Muscle layer of colon (tissue), 2 donors: ENCODE measurements around the gene SDHD.

Experiments
- H3K27ac ChIP-seq: one replicate; pipeline ENCODE4 v1.7.0; 2013; ENCODE audit warnings: low read depth, mild to moderate bottlenecking, low read length, moderate library complexity
- H3K27me3 ChIP-seq, 2 donors: one replicate each; pipeline ENCODE4 v1.7.0; 2013; ENCODE audit warnings: low read length in 2 of 2, mild to moderate bottlenecking in 2 of 2; ENCODE audit not compliant: insufficient read depth in 2 of 2, control insufficient read depth in 1 of 2
- H3K36me3 ChIP-seq: one replicate; pipeline ENCODE4 v1.7.0; 2013; ENCODE audit warnings: mild to moderate bottlenecking, low read length; ENCODE audit not compliant: insufficient read depth
- H3K4me1 ChIP-seq: one replicate; pipeline ENCODE4 v1.7.0; 2013; ENCODE audit warnings: mild to moderate bottlenecking, low read length; ENCODE audit not compliant: insufficient read depth
- H3K4me3 ChIP-seq, 2 donors: one replicate each; pipeline ENCODE4 v1.7.0; 2013; ENCODE audit warnings: low read length in 2 of 2, low read depth in 1 of 2, mild to moderate bottlenecking in 1 of 2, moderate library complexity in 1 of 2
- H3K9ac ChIP-seq: one replicate; pipeline ENCODE4 v1.7.0; 2013; ENCODE audit warnings: low read length
- H3K9me3 ChIP-seq: one replicate; pipeline ENCODE4 v1.7.0; 2013; ENCODE audit warnings: mild to moderate bottlenecking, low read length
- donor health status: abdominal sarcoma.
- donor health status: Adenocarcinoma of cecum.

Gene SDHD

GRCh38 chr11:112106070-112106469 is 19.4 kb downstream of the SDHD start:
- Histone ChIP-seq H3K4me3 (no peak overlapping the region), H3K27me3 (no peaks in the 10 kb centered on the region), H3K36me3 (no peaks in the 10 kb centered on the region), H3K4me1 (no peaks in the 10 kb centered on the region), H3K9ac (no peak overlapping the region), H3K9me3 (no peaks in the 10 kb centered on the region), H3K27ac (no peak overlapping the region)

DNA sequence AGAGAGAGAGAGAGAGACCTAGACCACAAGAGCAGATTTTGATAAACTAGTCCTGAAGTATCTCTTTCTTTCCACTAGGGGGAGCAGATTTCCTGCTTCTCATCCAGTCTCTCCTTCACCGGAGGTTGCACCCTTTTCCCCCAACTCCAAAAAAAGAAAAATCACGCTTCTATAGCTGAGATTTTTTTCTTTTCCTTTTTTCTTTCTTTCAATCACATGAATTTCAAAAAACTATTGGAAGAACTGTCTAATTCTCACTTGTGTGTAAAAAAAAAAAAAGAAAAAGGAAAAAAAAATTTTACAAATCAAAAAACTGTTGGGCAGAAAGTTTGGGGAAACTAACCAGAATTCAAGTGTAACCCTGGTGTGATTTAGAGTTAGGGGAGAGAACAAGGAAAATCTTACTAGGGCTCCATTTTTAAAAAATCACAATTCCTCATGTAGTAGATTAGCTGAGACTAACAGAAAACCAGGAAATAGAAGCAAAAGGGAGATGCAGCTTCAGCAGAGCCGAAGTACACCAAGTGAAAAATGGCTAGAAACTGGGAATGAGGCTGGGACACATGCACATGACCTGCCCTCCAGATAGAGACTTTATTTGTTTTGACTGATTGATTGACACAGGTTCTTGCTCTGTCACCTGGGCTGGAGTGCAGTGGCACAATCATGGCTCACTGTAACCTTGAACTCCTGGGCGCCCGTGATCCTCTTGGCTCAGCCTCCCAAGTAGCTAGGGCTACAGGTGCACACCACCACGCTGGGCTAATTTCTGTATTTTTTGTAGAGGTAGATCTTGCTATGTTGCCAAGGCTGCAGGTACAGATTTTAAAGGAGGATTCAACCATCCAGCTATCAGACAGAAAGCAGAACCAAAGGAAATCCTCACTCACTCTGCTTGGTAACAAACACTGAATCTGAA is 27.1 kb downstream of the SDHD start:
- no peak overlapping the region for H3K9ac ChIP-seq

DNA sequence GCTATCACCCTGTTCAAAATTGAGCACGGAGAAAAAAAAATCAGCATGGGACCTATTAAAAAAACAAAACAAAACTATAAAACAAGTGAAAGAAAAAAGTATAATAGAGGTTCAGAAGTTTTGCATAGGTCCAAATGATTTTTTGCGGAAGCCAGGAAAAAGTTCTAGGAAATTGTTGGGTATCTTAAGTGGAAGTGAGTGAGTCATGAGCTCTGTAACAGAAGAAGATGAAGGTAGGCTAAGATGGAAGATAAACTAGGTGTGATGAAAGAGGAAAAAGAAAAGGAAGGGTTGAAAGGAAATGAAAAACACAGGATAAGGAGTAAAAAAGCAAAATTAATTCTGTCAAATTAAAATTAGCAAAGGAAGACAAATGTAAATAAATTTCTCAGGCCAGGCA is 27.8 kb downstream of the SDHD start:
- Histone ChIP-seq H3K4me1 (no peaks in the 10 kb centered on the region), H3K9ac (no peak overlapping the region), H3K4me3 (no peak overlapping the region), H3K27ac (no peak overlapping the region), H3K36me3 (no peaks in the 10 kb centered on the region), H3K27me3 (no peaks in the 10 kb centered on the region), H3K9me3 (no peaks in the 10 kb centered on the region)

More for the DNA sequence above, 27.1 kb downstream of the SDHD start:
- H3K4me1 ChIP-seq, result no peaks in the 10 kb centered on the region
- no peaks in the 10 kb centered on the region for H3K9me3 ChIP-seq
- no peaks in the 10 kb centered on the region for H3K27me3 ChIP-seq
- H3K36me3 ChIP-seq, result no peaks in the 10 kb centered on the region
- H3K27ac ChIP-seq, result no peak overlapping the region
- no peak overlapping the region for H3K4me3 ChIP-seq

GRCh38 chr11:112115386-112115785 is 28.7 kb downstream of the SDHD start:
- Histone ChIP-seq H3K9me3 (no peaks in the 10 kb centered on the region), H3K36me3 (no peaks in the 10 kb centered on the region), H3K4me3 (no peak overlapping the region), H3K27ac (no peak overlapping the region), H3K9ac (no peak overlapping the region), H3K27me3 (no peaks in the 10 kb centered on the region), H3K4me1 (no peaks in the 10 kb centered on the region)

DNA sequence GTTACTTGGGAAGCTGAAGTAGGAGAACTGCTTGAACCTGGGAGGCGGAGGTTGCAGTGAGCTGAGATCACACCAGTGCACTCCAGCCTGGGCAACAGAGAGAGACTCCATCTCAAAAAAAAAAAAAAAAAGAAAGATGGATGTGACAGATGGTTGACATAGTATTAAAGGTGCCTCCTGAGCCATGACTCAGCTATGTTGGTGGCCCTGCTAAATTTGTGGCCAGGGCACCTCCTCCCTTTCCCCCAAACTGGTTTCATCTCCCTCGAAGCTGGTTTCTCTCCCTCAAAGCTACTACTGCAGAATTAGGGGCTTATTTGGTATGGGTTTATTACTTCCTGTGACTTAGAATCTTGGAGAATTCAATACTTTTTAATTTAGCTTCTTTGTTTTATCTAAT is 31.5 kb downstream of the SDHD start:
- Histone ChIP-seq H3K4me1 (no peaks in the 10 kb centered on the region), H3K4me3 (no peak overlapping the region), H3K27me3 (no peaks in the 10 kb centered on the region), H3K36me3 (no peaks in the 10 kb centered on the region), H3K27ac (no peak overlapping the region), H3K9me3 (no peaks in the 10 kb centered on the region), H3K9ac (no peak overlapping the region)

- Histone ChIP-seq H3K36me3 (no peaks in the 10 kb centered on the region), H3K9ac (no peak overlapping the region), H3K9me3 (no peaks in the 10 kb centered on the region), H3K4me3 (no peak overlapping the region), H3K27ac (no peak overlapping the region), H3K27me3 (no peaks in the 10 kb centered on the region), H3K4me1 (no peaks in the 10 kb centered on the region)
These were observed 35.4 kb downstream of the SDHD start for GRCh38 chr11:112121981-112122615.

- no peaks in the 10 kb centered on the region for H3K4me1 ChIP-seq
- H3K27me3 ChIP-seq, result no peaks in the 10 kb centered on the region
- no peak overlapping the region for H3K4me3 ChIP-seq
- H3K36me3 ChIP-seq, result no peaks in the 10 kb centered on the region
- no peaks in the 10 kb centered on the region for H3K9me3 ChIP-seq
- H3K9ac ChIP-seq, result no peak overlapping the region
- no peak overlapping the region for H3K27ac ChIP-seq
These were observed 36.5 kb downstream of the SDHD start for GRCh38 chr11:112123129-112123528.

DNA sequence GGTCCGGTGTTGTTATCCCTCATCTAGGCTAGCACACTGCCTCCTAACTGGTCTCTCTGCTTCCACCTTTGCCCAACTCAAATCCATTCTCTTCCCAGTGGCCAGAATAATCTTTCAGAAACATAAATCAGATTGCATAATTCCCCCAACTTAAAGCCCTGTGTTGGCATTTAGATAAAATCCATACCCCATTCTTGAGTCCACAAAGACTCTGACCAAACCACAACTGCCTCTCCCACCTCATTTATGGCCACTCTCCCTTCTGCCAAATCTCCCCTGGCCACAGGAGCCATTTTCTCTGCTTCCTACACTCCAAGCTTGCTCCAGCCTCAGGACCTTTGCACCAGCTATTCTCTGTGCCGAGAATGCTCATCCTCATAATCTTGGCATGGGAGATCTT is 40.4 kb downstream of the SDHD start:
- Histone ChIP-seq H3K36me3 (no peaks in the 10 kb centered on the region), H3K9me3 (no peaks in the 10 kb centered on the region), H3K4me3 (no peak overlapping the region), H3K9ac (no peak overlapping the region), H3K27me3 (no peaks in the 10 kb centered on the region), H3K4me1 (no peaks in the 10 kb centered on the region), H3K27ac (no peak overlapping the region)

DNA sequence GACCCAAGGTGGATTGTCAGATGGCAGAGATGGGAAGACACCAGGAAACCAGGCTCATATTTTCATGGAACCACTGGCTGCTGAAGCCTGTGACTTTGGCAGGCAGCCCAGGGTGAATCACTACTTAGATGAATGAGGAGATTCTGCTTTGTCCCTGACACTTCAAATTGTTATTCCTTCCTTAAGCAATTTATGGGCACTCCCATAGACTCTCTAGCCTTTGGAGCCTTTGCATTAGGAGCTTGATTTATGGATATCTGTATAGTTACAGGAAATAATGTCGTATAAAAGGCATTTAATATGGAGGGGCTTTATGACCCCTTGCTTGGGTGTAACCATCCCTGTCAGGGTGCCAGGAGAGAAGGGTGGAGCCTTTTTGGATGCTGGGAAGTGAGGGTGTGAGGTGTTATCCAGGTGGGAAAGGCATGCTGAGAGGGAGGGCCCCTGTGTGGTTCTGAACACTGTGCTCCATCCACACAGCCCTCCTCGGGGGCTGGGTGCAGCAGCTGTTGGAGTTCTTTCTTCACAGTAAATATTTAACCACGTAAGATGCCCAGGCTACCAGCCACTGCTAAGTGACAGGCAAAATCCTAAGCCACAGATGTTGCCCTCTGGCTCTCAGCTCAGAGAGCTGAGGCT is 41.9 kb downstream of the SDHD start:
- H3K9me3 ChIP-seq, result no peaks in the 10 kb centered on the region
- H3K36me3 ChIP-seq, result no peaks in the 10 kb centered on the region
- no peak overlapping the region for H3K27ac ChIP-seq
- H3K4me3 ChIP-seq, result no peak overlapping the region
- no peaks in the 10 kb centered on the region for H3K4me1 ChIP-seq
- no peak overlapping the region for H3K9ac ChIP-seq
- H3K27me3 ChIP-seq, result no peaks in the 10 kb centered on the region

GRCh38 chr11:112129656-112130055 is 43.0 kb downstream of the SDHD start:
- Histone ChIP-seq H3K9ac (no peak overlapping the region), H3K36me3 (no peaks in the 10 kb centered on the region), H3K27me3 (no peaks in the 10 kb centered on the region), H3K27ac (no peak overlapping the region), H3K4me3 (no peak overlapping the region), H3K4me1 (no peaks in the 10 kb centered on the region), H3K9me3 (no peaks in the 10 kb centered on the region)

GRCh38 chr11:112132737-112133136 is 46.1 kb downstream of the SDHD start:
- Histone ChIP-seq H3K4me3 (no peak overlapping the region), H3K36me3 (no peaks in the 10 kb centered on the region), H3K9me3 (no peaks in the 10 kb centered on the region), H3K4me1 (no peaks in the 10 kb centered on the region), H3K27ac (no peak overlapping the region), H3K27me3 (no peaks in the 10 kb centered on the region), H3K9ac (no peak overlapping the region)
